GM12878 (cell line): Measurements from ENCODE around the gene ADGRE1.

Experiments used
- CTCF ChIP-seq, 3 experiments: IDR thresholded peaks in 2 of 3; conservative IDR thresholded peaks in 1 of 3; 2 replicates each; pipeline ENCODE4 v1.5.1; 2011; ENCODE audit warnings: low read depth in 3 of 3, low read length in 3 of 3, mild to moderate bottlenecking in 3 of 3, control low read depth in 2 of 3, moderate library complexity in 2 of 3, inconsistent platforms in 1 of 3, mixed read lengths in 1 of 3; ENCODE audit not compliant: control insufficient read depth in 2 of 3, insufficient read depth in 1 of 3; ENCODE audit errors: extremely low read depth in 1 of 3
- POLR2A ChIP-seq: IDR thresholded peaks from 2 replicates; pipeline ENCODE4 v1.6.1; 2011; ENCODE audit warnings: low read depth, mild to moderate bottlenecking, low read length
- USF1 ChIP-seq: IDR thresholded peaks from 2 replicates; pipeline ENCODE4 v1.6.1; 2011; ENCODE audit warnings: borderline replicate concordance, low read depth, mild to moderate bottlenecking, moderate library complexity, mixed read lengths, low read length; ENCODE audit not compliant: insufficient read depth; ENCODE audit errors: extremely low read length

- TF ChIP-seq USF1 (no peak), CTCF (IDR thresholded peaks at IDR 0.05 in 2 of 3, conservative IDR thresholded peaks at IDR 0.05 in 1 of 3; ENCODE audit: control insufficient read depth in 2 of 3, extremely low read depth in 1 of 3, insufficient read depth in 1 of 3, low read depth in 3 of 3, low read length in 3 of 3) (no peak), POLR2A (no peak)
Observed at GRCh38 chr19:6971366-6971765, 84.0 kb downstream of the ADGRE1 start.
